GM19328 (cell line): ENCODE data around the gene USP43.
"Not testable (repeated sequence)": the region's sequence is repeated elsewhere in the genome, so short reads cannot be mapped to it uniquely, and the experiment has no call there.

Source experiments
- ATAC-seq: cut with Tn5 transposase; IDR thresholded peaks from one replicate; pipeline ENCODE4 v1.9.1; 2021; ENCODE audit warnings: mild to moderate bottlenecking, moderate library complexity; ENCODE audit not compliant: unreplicated experiment

The USP43 gene

GRCh38 chr17:9644910-9645751 lies at the start of gene USP43:
Gene USP43, plus strand, starts transcription at chr17:9645517. Its CDS starts 116 bp downstream, at chr17:9645633.
- ATAC-seq, result no peak

DNA sequence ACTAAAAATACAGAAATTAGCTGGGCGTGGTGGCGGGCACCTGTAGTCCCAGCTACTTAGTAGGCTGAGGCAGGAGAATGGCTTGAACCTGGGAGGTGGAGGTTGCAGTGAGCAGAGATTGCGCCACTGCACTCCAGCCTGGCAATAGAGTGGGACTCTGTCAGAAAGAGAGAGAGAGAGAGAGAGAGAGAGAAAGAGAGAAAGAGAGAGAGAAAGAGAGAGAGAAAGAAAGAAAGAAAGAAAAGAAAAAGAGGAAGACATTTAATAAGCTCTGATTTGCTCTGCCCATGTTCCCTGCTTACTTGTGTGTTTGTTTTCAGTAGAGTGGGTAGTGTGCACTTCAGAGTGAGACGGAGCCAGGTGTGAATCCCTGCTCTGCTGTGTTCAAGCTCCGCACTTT lies 47.7 kb upstream of the USP43 start:
- ATAC-seq, result not testable (repeated sequence)

DNA sequence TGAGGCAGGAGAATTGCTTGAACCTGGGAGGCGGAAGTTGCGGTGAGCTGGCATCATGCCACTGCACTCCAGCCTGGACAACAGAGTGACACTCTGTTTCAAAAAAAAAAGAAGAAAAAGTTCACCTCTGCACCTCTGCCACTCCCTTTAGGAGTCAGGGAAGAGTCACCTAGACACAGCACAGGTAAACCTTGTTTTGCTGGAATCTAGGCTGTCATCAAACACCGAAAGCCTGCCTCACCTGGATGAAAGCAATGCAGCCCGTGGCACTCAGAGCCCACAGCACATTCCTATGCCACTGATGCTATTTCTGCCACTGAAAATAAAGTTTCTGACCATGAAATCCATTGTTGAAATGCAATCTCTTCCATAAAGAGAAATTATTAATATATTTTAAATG lies 46.7 kb upstream of the USP43 start:
- no peak for ATAC-seq

DNA sequence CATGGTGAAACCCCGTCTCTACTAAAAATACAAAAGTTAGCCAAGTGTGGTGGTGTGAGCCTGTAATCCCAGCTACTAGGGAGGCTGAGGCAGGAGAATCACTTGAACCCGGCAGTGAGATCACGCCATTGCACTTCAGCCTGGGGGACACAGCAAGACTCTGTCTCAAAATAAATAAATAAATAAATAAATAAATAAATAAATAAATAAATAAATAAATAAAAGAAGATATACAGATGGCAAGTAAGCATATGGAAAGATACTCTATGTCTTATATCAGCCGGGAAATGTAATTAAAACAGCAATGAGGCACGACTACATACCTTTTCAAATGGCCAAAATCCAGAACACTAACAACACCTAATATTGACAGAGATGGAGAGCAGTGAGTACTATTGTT lies 40.7 kb upstream of the USP43 start:
- not testable (repeated sequence) for ATAC-seq

GRCh38 chr17:9606453-9606852 lies 38.9 kb upstream of the USP43 start:
- no peak for ATAC-seq

GRCh38 chr17:9607058-9607457 lies 38.3 kb upstream of the USP43 start:
- not testable (repeated sequence) for ATAC-seq

GRCh38 chr17:9611557-9611956 lies 33.8 kb upstream of the USP43 start:
- no peak for ATAC-seq

DNA sequence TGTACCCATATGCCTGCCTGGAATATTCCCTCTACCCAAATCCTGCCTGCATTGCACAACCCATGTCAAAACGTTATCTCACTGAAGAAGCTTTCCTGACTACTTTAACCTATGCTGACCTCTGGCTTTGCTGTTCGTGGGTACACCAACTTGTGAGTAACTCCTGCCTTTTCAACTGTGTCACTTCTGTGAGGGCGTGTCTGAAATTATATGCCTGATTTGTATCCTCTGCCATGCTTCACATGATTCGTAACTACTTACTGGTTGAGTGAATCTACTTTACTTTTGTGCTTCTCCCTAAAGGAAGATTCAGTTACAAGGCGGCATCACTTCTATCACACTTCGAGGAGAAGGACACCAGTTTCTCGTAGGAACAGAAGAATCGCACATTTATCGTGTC lies 33.3 kb upstream of the USP43 start:
- no peak for ATAC-seq

- ATAC-seq, result no peak
These were observed 29.8 kb upstream of the USP43 start for GRCh38 chr17:9615486-9615885.

- ATAC-seq, result no peak
These were observed 22.4 kb upstream of the USP43 start for GRCh38 chr17:9622961-9623360.

- ATAC-seq, result no peak
These were observed 16.8 kb upstream of the USP43 start for GRCh38 chr17:9628509-9628908.

GRCh38 chr17:9632741-9633140 lies 12.6 kb upstream of the USP43 start:
- no peak for ATAC-seq

DNA sequence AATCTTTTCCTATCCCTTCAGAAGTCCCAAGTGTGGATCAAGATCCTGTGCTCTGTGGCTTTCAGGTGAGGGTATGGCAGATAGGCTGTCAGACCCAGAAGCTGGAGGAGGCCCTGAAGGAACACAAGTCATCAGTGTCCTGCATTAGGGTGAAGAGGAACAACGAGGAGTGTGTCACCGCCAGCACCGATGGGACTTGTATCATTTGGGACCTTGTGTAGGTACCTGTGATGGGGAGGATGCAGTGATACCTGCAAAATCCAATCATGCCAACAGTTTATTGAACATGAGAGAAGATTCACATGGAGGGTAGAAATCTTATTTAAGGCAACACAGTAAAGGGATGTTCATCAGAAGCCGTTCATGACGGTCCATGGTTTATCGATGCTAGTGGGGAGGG lies 10.0 kb upstream of the USP43 start:
- ATAC-seq, result no peak

DNA sequence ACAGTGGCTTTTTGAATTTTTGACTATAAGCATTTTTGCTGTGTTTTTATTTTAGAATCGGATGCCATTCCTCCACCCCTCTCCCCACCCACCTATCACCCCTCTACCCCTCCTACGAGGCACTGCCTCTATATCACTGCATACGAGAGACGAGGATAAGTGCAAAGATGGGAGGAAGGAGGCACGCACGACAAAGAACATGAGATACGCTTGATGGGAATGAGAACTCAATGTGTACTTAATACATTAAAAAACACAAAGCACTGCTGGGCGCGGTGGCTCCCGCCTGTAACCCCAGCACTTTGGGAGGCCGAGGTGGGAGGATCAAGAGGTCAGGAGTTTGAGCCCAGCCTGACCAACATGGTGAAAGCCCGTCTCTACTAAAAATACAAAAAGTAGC lies 8.8 kb upstream of the USP43 start:
- ATAC-seq, result no peak

DNA sequence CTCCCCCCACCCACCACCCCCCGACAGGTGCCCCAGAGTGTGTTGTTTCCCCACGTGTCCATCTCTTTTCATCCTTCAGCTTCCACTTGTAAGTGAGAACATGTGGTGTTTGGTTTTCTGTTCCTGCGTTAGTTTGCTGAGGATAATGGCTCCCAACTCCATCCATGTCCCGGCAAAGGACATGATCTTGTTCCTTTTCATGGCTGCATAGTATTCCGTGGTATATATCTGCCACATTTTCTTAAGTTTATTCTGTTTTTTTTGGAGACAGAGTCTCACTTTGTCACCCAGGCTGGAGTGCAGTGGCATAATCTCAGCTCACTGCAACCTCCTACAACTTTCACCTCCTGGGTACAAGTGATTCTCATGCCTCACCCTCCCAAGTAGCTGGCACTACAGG lies 4.9 kb upstream of the USP43 start:
- not testable (repeated sequence) for ATAC-seq

- ATAC-seq, result no peak
These were observed 1.7 kb upstream of the USP43 start for GRCh38 chr17:9643611-9644010.

GRCh38 chr17:9645851-9646545 lies 681 bp downstream of the USP43 start:
- no peak for ATAC-seq

DNA sequence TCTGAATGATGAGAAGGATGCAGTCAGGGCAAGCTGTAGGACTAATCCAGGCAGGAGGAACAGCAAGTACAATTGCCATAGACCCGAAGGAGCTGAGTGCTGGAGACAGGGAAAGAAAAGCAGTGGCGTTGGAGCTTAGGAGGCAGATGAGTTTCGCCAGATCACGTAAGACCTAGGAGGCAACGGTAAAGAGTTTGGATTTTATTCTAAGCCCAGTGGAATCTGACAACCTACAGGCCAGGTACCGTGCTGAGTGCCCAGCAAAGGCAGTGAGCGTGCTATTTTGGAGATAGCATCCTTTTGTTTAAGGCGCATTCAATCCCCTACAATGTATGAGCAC lies 1.2 kb downstream of the USP43 start:
- ATAC-seq, result no peak

- ATAC-seq, result no peak
These were observed 1.7 kb downstream of the USP43 start for GRCh38 chr17:9647014-9647413.

GRCh38 chr17:9648521-9649110 lies 3.3 kb downstream of the USP43 start:
- no peak for ATAC-seq

- ATAC-seq, result no peak
These were observed 13.4 kb downstream of the USP43 start for GRCh38 chr17:9658593-9659211.

DNA sequence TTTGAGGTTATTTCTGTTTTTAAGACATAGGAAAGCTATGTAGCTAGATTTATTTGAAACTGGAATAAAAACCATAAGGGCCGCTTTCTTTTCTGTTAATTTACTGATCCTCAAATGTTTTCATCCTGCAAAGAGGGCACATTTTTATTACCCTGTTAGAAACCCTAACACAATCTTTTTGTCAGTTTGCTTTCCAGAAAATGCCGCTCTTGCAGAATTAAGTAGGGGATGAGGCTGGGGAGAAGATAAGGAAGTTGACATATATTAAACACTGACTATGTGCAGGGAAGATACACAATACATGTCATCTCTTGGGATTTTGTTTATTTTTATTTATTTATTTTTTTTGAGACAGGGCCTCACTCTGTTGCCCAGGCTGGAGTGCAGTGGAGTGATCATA lies 15.7 kb downstream of the USP43 start:
- ATAC-seq, result no peak
